ENCODE data around the gene COL19A1.
"Not testable (repeated sequence)": the region's sequence is repeated elsewhere in the genome, so short reads cannot be mapped to it uniquely, and the experiment has no call there.

COL19A1 gene

DNA sequence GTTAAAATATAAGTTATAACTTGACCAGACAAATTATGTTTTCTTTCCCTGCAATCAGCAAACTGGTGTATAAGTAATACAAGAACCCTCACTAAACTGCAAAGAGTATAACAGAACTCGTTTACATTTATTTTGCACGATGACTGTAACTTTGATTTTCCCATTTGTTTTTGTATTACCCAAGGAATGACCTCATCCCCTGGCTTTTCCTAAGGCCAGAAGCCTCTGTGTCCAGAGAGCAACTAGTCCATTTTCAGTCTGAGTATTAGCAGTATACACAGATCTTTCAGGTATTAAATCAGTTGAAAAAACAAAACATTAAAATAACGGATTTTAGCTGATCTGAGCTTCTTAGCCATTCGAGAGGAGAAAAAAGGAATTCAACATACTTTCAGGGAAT lies 17.2 kb downstream of the COL19A1 start:
- H3K4me3 ChIP-seq (ENCODE audit: low read depth in 1 of 2, low read length in 1 of 2) = no peak overlapping the region
- H3K27me3 ChIP-seq = peaks cover 28% of the 10 kb centered on the region
- no peak overlapping the region for H3K27ac ChIP-seq
- no peaks in the 10 kb centered on the region for H3K4me1 ChIP-seq (ENCODE audit: control insufficient read depth in 1 of 2, insufficient read depth in 1 of 2, low read depth in 1 of 2, low read length in 1 of 2)
- no peak for TF ChIP-seq CTCF (IDR thresholded peaks at IDR 0.05)
- no peaks in the 10 kb centered on the region for H3K36me3 ChIP-seq
- H3K9me3 ChIP-seq = no peaks in the 10 kb centered on the region

- H3K27ac ChIP-seq = no peak overlapping the region
- no peak for TF ChIP-seq CTCF (IDR thresholded peaks at IDR 0.05)
- no peaks in the 10 kb centered on the region for H3K36me3 ChIP-seq
- no peak overlapping the region for H3K4me3 ChIP-seq (ENCODE audit: low read depth in 1 of 2, low read length in 1 of 2)
- no peaks in the 10 kb centered on the region for H3K4me1 ChIP-seq (ENCODE audit: control insufficient read depth in 1 of 2, insufficient read depth in 1 of 2, low read depth in 1 of 2, low read length in 1 of 2)
- H3K9me3 ChIP-seq = no peaks in the 10 kb centered on the region
- H3K27me3 ChIP-seq = peaks cover 28% of the 10 kb centered on the region
Observed at GRCh38 chr6:69884231-69884630, 17.9 kb downstream of the COL19A1 start.

GRCh38 chr6:69887026-69887425 lies 20.7 kb downstream of the COL19A1 start:
- Histone ChIP-seq H3K4me3 (ENCODE audit: low read depth in 1 of 2, low read length in 1 of 2) (no peak overlapping the region), H3K4me1 (ENCODE audit: control insufficient read depth in 1 of 2, insufficient read depth in 1 of 2, low read depth in 1 of 2, low read length in 1 of 2) (no peaks in the 10 kb centered on the region), H3K9me3 (no peaks in the 10 kb centered on the region), H3K27ac (no peak overlapping the region), H3K27me3 (peaks cover 11% of the 10 kb centered on the region), H3K36me3 (no peaks in the 10 kb centered on the region)
- no peak for TF ChIP-seq CTCF (IDR thresholded peaks at IDR 0.05)

GRCh38 chr6:69887714-69888345 lies 21.5 kb downstream of the COL19A1 start:
- no peaks in the 10 kb centered on the region for H3K36me3 ChIP-seq
- no peak for TF ChIP-seq CTCF (IDR thresholded peaks at IDR 0.05)
- H3K27ac ChIP-seq = no peak overlapping the region
- H3K27me3 ChIP-seq = peaks cover 3% of the 10 kb centered on the region
- H3K9me3 ChIP-seq = no peaks in the 10 kb centered on the region
- no peak overlapping the region for H3K4me3 ChIP-seq (ENCODE audit: low read depth in 1 of 2, low read length in 1 of 2)
- H3K4me1 ChIP-seq (ENCODE audit: control insufficient read depth in 1 of 2, insufficient read depth in 1 of 2, low read depth in 1 of 2, low read length in 1 of 2) = no peaks in the 10 kb centered on the region

- Histone ChIP-seq H3K9me3 (no peaks in the 10 kb centered on the region), H3K27me3 (no peaks in the 10 kb centered on the region), H3K27ac (no peak overlapping the region), H3K4me1 (ENCODE audit: control insufficient read depth in 1 of 2, insufficient read depth in 1 of 2, low read depth in 1 of 2, low read length in 1 of 2) (no peaks in the 10 kb centered on the region), H3K36me3 (no peaks in the 10 kb centered on the region), H3K4me3 (ENCODE audit: low read depth in 1 of 2, low read length in 1 of 2) (no peak overlapping the region)
- no peak for TF ChIP-seq CTCF (IDR thresholded peaks at IDR 0.05)
Observed at GRCh38 chr6:69888482-69889233, 22.3 kb downstream of the COL19A1 start.

DNA sequence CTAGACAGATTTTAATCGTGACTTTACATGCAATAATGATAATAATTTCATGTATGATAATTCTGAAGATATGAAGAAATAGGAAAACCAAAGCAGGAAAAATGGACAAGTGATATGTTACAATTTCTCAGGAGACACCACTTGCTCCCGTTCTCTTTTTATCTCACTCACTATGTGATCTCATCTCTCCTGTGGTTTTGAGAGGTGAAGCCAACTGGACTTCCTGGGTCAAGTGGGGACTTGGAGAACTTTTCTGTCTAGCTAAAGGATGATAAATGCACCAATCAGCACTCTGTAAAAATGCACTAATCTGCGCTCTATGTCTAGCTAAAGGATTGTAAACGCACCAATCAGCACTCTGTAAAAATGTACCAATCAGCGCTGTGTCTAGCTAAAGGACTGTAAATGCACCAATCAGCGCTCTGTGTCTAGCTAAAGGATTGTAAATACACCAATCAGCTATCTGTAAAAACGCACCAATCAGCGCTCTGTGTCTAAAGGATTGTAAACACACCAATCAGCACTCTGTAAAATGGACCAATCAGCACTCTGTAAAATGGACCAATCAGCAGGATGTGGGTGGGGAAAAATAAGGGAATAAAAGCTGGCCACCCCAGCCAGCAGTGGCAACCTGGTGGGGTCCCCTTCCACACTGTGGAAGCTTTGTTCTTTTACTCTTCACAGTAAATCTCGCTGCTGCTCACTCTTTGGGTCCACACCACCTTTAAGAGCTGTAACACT lies 23.0 kb downstream of the COL19A1 start:
- not testable (repeated sequence) for H3K27me3 ChIP-seq; H3K4me3 ChIP-seq (ENCODE audit: low read depth in 1 of 2, low read length in 1 of 2); H3K4me1 ChIP-seq (ENCODE audit: control insufficient read depth in 1 of 2, insufficient read depth in 1 of 2, low read depth in 1 of 2, low read length in 1 of 2); H3K27ac ChIP-seq; H3K36me3 ChIP-seq; H3K9me3 ChIP-seq

- H3K27ac ChIP-seq; H3K27me3 ChIP-seq; H3K4me1 ChIP-seq (ENCODE audit: control insufficient read depth in 1 of 2, insufficient read depth in 1 of 2, low read depth in 1 of 2, low read length in 1 of 2); H3K36me3 ChIP-seq; H3K9me3 ChIP-seq; H3K4me3 ChIP-seq (ENCODE audit: low read depth in 1 of 2, low read length in 1 of 2): not testable (repeated sequence)
Observed at GRCh38 chr6:69892561-69892960, 26.2 kb downstream of the COL19A1 start.

DNA sequence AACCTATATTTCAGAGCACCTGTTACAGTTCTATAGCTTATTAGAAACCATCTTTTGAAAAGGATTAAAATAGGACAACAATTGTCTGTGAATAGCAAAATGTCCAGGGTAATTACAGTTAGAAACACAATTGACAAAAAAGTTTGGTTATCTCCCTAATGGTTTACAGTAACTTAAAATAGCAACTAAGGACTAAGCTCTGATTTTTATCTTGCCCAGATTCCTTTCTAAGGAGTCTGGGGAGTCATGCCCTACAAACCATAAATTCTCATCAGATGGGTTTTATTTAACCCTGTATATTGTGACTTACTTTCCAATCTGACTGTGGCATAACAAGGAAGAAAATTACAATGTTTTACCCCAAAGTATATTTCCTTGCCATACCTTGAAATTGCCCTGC lies 26.9 kb downstream of the COL19A1 start:
- H3K9me3 ChIP-seq; H3K36me3 ChIP-seq; H3K27ac ChIP-seq; H3K4me3 ChIP-seq (ENCODE audit: low read depth in 1 of 2, low read length in 1 of 2); H3K27me3 ChIP-seq; H3K4me1 ChIP-seq (ENCODE audit: control insufficient read depth in 1 of 2, insufficient read depth in 1 of 2, low read depth in 1 of 2, low read length in 1 of 2): not testable (repeated sequence)
